H1 (cell line): Measurements from ENCODE around the gene NIPAL1. TPM values are rescaled to one million over a fixed set of nuclear protein-coding genes. Genes with fewer than 3 reads are reported as not detected.

ENCODE experiments used
- CTCF ChIA-PET: fragments of 300-600 bp; sonication (Branson Sonifier 250); formaldehyde crosslinking; loops from one replicate; lab custom pipeline; 2021; ENCODE audit not compliant: partially characterized antibody; lab: Charles Lee
- POLR2A ChIA-PET: fragments of 300-600 bp; sonication (Branson Sonifier 250); formaldehyde crosslinking; loops from one replicate; lab custom pipeline; 2021; ENCODE audit warnings: inconsistent platforms; ENCODE audit not compliant: partially characterized antibody; lab: Charles Lee
- DNase-seq, 2 experiments: peaks; one replicate each; pipeline versions ENCODE4 v3.0.0 to v3.0.0-alpha.2; 2010 to 2022; ENCODE audit warnings: low spot score in 2 of 2, low read depth in 1 of 2, mixed read lengths in 1 of 2
- FAIRE-seq: peaks from 2 replicates; lab custom pipeline; 2011; peaks lifted over from hg19 to GRCh38; lab: Jason Lieb, UNC
- H2AFZ ChIP-seq: 2 replicates; pipeline ENCODE4 v1.8.1; 2012; ENCODE audit warnings: low read length, inconsistent platforms
- H2AK5ac ChIP-seq: 2 replicates; pipeline ENCODE4 v1.6.1; 2013; ENCODE audit warnings: low read depth, low read length
- H2BK120ac ChIP-seq: replicated peaks from 2 replicates; pipeline ENCODE3; 2013; ENCODE audit warnings: low read depth, low read length, inconsistent platforms
- H2BK12ac ChIP-seq: 2 replicates; pipeline ENCODE4 v1.6.1; 2013; ENCODE audit warnings: low read depth, low read length
- H2BK15ac ChIP-seq: 2 replicates; pipeline ENCODE4 v1.6.1; 2013; ENCODE audit warnings: low read length
- H2BK20ac ChIP-seq: 2 replicates; pipeline ENCODE4 v1.6.1; 2013; ENCODE audit warnings: low read length
- H2BK5ac ChIP-seq: 2 replicates; pipeline ENCODE4 v1.6.1; 2013; ENCODE audit warnings: low read depth, low read length
- H3K14ac ChIP-seq: 2 replicates; pipeline ENCODE4 v1.6.1; 2013; ENCODE audit warnings: inconsistent platforms; ENCODE audit not compliant: insufficient read length
- H3K18ac ChIP-seq: 2 replicates; pipeline ENCODE4 v1.6.1; 2013; ENCODE audit warnings: low read length; ENCODE audit errors: extremely low read depth
- H3K23ac ChIP-seq: 2 replicates; pipeline ENCODE4 v1.6.1; 2013; ENCODE audit warnings: inconsistent platforms; ENCODE audit not compliant: insufficient read length
- H3K23me2 ChIP-seq: 2 replicates; pipeline ENCODE4 v1.6.1; 2013; ENCODE audit warnings: low read depth, low read length
- H3K27ac ChIP-seq: 2 replicates; pipeline ENCODE4 v1.6.1; 2011; ENCODE audit warnings: low read depth, low read length, inconsistent platforms
- H3K27me3 ChIP-seq, 4 experiments: replicated peaks in 1 of 4; 1 replicate in 1 of 4; 2 replicates in 3 of 4; pipeline versions ENCODE4 v1.6.1 to v1.8.1; 2011 to 2013; ENCODE audit warnings: low read length in 3 of 4, mild to moderate bottlenecking in 3 of 4, inconsistent platforms in 2 of 4, mixed read lengths in 2 of 4, moderate library complexity in 1 of 4; ENCODE audit not compliant: control insufficient read depth in 3 of 4, insufficient read depth in 3 of 4; ENCODE audit errors: extremely low read depth in 1 of 4
- H3K36me3 ChIP-seq, 4 experiments: 2 replicates each; pipeline versions ENCODE4 v1.6.1 to v1.8.1; 2011 to 2013; ENCODE audit warnings: mild to moderate bottlenecking in 4 of 4, low read length in 3 of 4, moderate library complexity in 2 of 4, control low read depth in 1 of 4, inconsistent platforms in 1 of 4; ENCODE audit not compliant: insufficient read depth in 4 of 4, control insufficient read depth in 2 of 4
- H3K4ac ChIP-seq: replicated peaks from 2 replicates; pipeline ENCODE3; 2013; ENCODE audit warnings: low read length, low read depth, mixed read lengths, inconsistent platforms; ENCODE audit not compliant: insufficient read length
- H3K4me1 ChIP-seq, 4 experiments: replicated peaks in 1 of 4; 1 replicate in 1 of 4; 2 replicates in 3 of 4; pipeline versions ENCODE4 v1.6.1 to v1.8.1; 2011 to 2013; ENCODE audit warnings: low read length in 3 of 4, inconsistent platforms in 2 of 4, mixed read lengths in 1 of 4; ENCODE audit not compliant: insufficient read depth in 4 of 4, control insufficient read depth in 3 of 4
- H3K4me2 ChIP-seq, 2 experiments: 2 replicates each; pipeline versions ENCODE4 v1.6.1 to v1.8.1; 2011 to 2013; ENCODE audit warnings: low read depth in 2 of 2, low read length in 2 of 2, control low read depth in 1 of 2, inconsistent platforms in 1 of 2, mild to moderate bottlenecking in 1 of 2; ENCODE audit not compliant: insufficient read depth in 1 of 2
- H3K4me3 ChIP-seq, 4 experiments: fragments of 200-600, 300-600 bp in 1 of 4; sonication (generic), shearing (Covaris generic), sonication (Bioruptor Twin) in 1 of 4; 2 replicates each; pipeline versions ENCODE4 v1.5.1 to v1.8.1; 2011 to 2016; ENCODE audit warnings: low read length in 4 of 4, low read depth in 3 of 4, control low read depth in 2 of 4, inconsistent platforms in 2 of 4, mild to moderate bottlenecking in 2 of 4, mixed read lengths in 1 of 4, moderate library complexity in 1 of 4; ENCODE audit not compliant: insufficient read depth in 2 of 4; ENCODE audit errors: extremely low read depth in 1 of 4
- H3K56ac ChIP-seq: replicated peaks from 2 replicates; pipeline ENCODE3; 2013; ENCODE audit warnings: low read depth, mild to moderate bottlenecking, mixed read lengths, low read length, inconsistent platforms; ENCODE audit not compliant: insufficient read length
- H3K79me1 ChIP-seq: 2 replicates; pipeline ENCODE4 v1.6.1; 2013; ENCODE audit warnings: low read depth, low read length, control low read depth
- H3K79me2 ChIP-seq, 2 experiments: 2 replicates each; pipeline versions ENCODE4 v1.6.1 to v1.8.1; 2012 to 2013; ENCODE audit warnings: low read length in 2 of 2, mild to moderate bottlenecking in 2 of 2, inconsistent platforms in 1 of 2; ENCODE audit not compliant: insufficient read depth in 2 of 2, control insufficient read depth in 1 of 2
- H3K9ac ChIP-seq, 4 experiments: replicated peaks in 1 of 4; 1 replicate in 1 of 4; 2 replicates in 3 of 4; pipeline versions ENCODE4 v1.6.1 to v1.8.1; 2011 to 2013; ENCODE audit warnings: low read depth in 3 of 4, low read length in 3 of 4, control low read depth in 2 of 4, mild to moderate bottlenecking in 2 of 4, moderate library complexity in 2 of 4, inconsistent platforms in 1 of 4; ENCODE audit errors: extremely low read depth in 1 of 4
- H3K9me3 ChIP-seq, 2 experiments: 2 replicates each; pipeline versions ENCODE4 v1.6.1 to v1.8.1; 2012 to 2013; ENCODE audit warnings: mild to moderate bottlenecking in 2 of 2, moderate library complexity in 2 of 2, control low read depth in 1 of 2, inconsistent platforms in 1 of 2, low read depth in 1 of 2, low read length in 1 of 2, mixed read lengths in 1 of 2; ENCODE audit not compliant: insufficient read depth in 2 of 2
- H4K20me1 ChIP-seq, 2 experiments: replicated peaks in 1 of 2; 2 replicates each; pipeline versions ENCODE3 to v1.8.1; 2011 to 2013; ENCODE audit warnings: inconsistent platforms in 2 of 2, low read length in 2 of 2, mild to moderate bottlenecking in 1 of 2; ENCODE audit not compliant: insufficient read depth in 2 of 2, control insufficient read depth in 1 of 2
- H4K5ac ChIP-seq: 2 replicates; pipeline ENCODE4 v1.6.1; 2013; ENCODE audit warnings: low read length, low read depth, mixed read lengths, inconsistent platforms; ENCODE audit not compliant: insufficient read length
- H4K8ac ChIP-seq: 2 replicates; pipeline ENCODE4 v1.8.0; 2013; ENCODE audit warnings: mild to moderate bottlenecking, moderate library complexity, low read length, inconsistent platforms; ENCODE audit not compliant: insufficient read depth; ENCODE audit errors: extremely low read depth
- H4K91ac ChIP-seq: replicated peaks from 2 replicates; pipeline ENCODE3; 2013; ENCODE audit warnings: low read length, mixed read lengths, inconsistent platforms; ENCODE audit not compliant: insufficient read length
- ASH2L ChIP-seq: fragments of 200-600, 300-600 bp; sonication (generic); IDR thresholded peaks from one replicate; pipeline ENCODE4 v1.7.1; 2017; ENCODE audit warnings: low read length
- CBX5 ChIP-seq: fragments of 300-800, 300-1000 bp; sonication (generic); IDR thresholded peaks from 2 replicates; pipeline ENCODE4 v1.7.1; 2016; ENCODE audit warnings: antibody characterized with exemption, low read length, low read depth
- CEBPB ChIP-seq: IDR thresholded peaks from 2 replicates; pipeline ENCODE4 v1.6.1; 2012; ENCODE audit warnings: low read depth, low read length
- CHD1 ChIP-seq: IDR thresholded peaks from 2 replicates; pipeline ENCODE4 v1.6.1; 2012; ENCODE audit warnings: low read depth, low read length, improper control_type of control experiment
- CTCF ChIP-seq, 3 experiments: IDR thresholded peaks; 1 replicate in 2 of 3; 2 replicates in 1 of 3; pipeline versions ENCODE4 v1.5.1 to v1.6.1; 2011; ENCODE audit warnings: low read length in 3 of 3, mild to moderate bottlenecking in 3 of 3, inconsistent platforms in 2 of 3, low read depth in 1 of 3, moderate library complexity in 1 of 3; ENCODE audit not compliant: insufficient read depth in 1 of 3; ENCODE audit errors: control extremely low read depth in 1 of 3
- EP300 ChIP-seq, 2 experiments: IDR thresholded peaks; 1 replicate in 1 of 2; 2 replicates in 1 of 2; pipeline ENCODE4 v1.6.1; 2011 to 2012; ENCODE audit warnings: low read depth in 2 of 2, low read length in 2 of 2, mild to moderate bottlenecking in 2 of 2, borderline replicate concordance in 1 of 2, inconsistent platforms in 1 of 2, moderate library complexity in 1 of 2
- MAFK ChIP-seq: IDR thresholded peaks from 2 replicates; pipeline ENCODE4 v1.6.1; 2012; ENCODE audit warnings: low read depth, mild to moderate bottlenecking, improper control_type of control experiment, low read length
- RXRA ChIP-seq: IDR thresholded peaks from 2 replicates; pipeline ENCODE4 v1.6.1; 2011; ENCODE audit warnings: low read depth, mild to moderate bottlenecking, low read length, moderate library complexity; ENCODE audit not compliant: insufficient read depth
- SIX5 ChIP-seq: IDR thresholded peaks from 2 replicates; pipeline ENCODE4 v1.6.1; 2011; ENCODE audit warnings: mild to moderate bottlenecking, low read depth, low read length
- SP2 ChIP-seq: IDR thresholded peaks from 2 replicates; pipeline ENCODE4 v1.6.1; 2012; ENCODE audit warnings: mild to moderate bottlenecking, low read length, inconsistent platforms
- YY1 ChIP-seq: IDR thresholded peaks from 2 replicates; pipeline ENCODE4 v1.6.1; 2011; ENCODE audit warnings: low read depth, mild to moderate bottlenecking, low read length
- WGBS, 2 experiments: shearing (Covaris generic) in 1 of 2; methylation state at CpG; one replicate each; pipeline versions ENCODE4 v1.1.6 to v1.1.7; 2013 to 2015; ENCODE audit warnings: low lambda C conversion rate in 2 of 2, mixed read lengths in 2 of 2, inconsistent platforms in 1 of 2, low coverage in 1 of 2, missing lambda C conversion rate in 1 of 2; ENCODE audit not compliant: insufficient replicate concordance in 2 of 2, insufficient coverage in 1 of 2, insufficient read length in 1 of 2; ENCODE audit errors: extremely low coverage in 1 of 2, missing lambda C conversion rate in 1 of 2; 5-methylcytosine and 5-hydroxymethylcytosine counted together
- polyA plus RNA-seq, 7 experiments: library from polyadenylated mRNA; depleted of rRNA in 3 of 7; stranded (reverse) in 5 of 7; unstranded in 2 of 7; fragments of >200 nt in 5 of 7; fragments of 200-250 nt in 2 of 7; gene quantifications; 1 replicate in 5 of 7; 2 replicates in 1 of 7; 4 replicates in 1 of 7; pipeline versions ENCODE4 v1.2.1 to v1.2.3, GENCODE V29; 2011 to 2013; ENCODE audit warnings: missing spikeins in 2 of 7, mixed read lengths in 2 of 7
- total RNA-seq: library from RNA; stranded (reverse); fragmentation: NEBNext Ultra II Directional; extraction: Animal tissue kit (Norgen Biotek cat#: 25700); gene quantifications from 2 replicates; pipeline ENCODE4 v1.2.1, GENCODE V29; 2021
- TF ChIP-seq, protein P1 (sequence below): IDR thresholded peaks from 2 replicates; pipeline ENCODE4 v1.6.1; 2012; ENCODE audit warnings: inconsistent platforms

NIPAL1 gene
- total and polyA plus RNA-seq, 2 of the 8 experiments (the other 6 are each of a cell fraction or from before 2014, with no cell fraction given) = 1.4 to 4.9 TPM

GRCh38 chr4:48082956-48083355, 66.4 kb downstream of the NIPAL1 start:
- Histone ChIP-seq H2BK20ac (no peak overlapping the region), H2BK5ac (no peak overlapping the region), H3K23me2 (no peaks in the 10 kb centered on the region), H4K91ac (no peak overlapping the region), H3K27ac (no peak overlapping the region), H3K4ac (no peak overlapping the region), H3K56ac (no peak overlapping the region), H4K5ac (no peak overlapping the region), H2BK12ac (no peak overlapping the region), H3K4me3 (no peak overlapping the region), H3K14ac (no peak overlapping the region), H2AFZ (peak overlapping the region; percentile 76; the same call in 1 of the 2 replicates), H3K4me2 (no peak overlapping the region), H2BK15ac (no peak overlapping the region), H2AK5ac (no peak overlapping the region), H3K79me1 (no peaks in the 10 kb centered on the region), H3K4me1 (no peaks in the 10 kb centered on the region), H3K23ac (no peak overlapping the region), H3K18ac (no peak overlapping the region), H3K9me3 (no peaks in the 10 kb centered on the region), H2BK120ac (no peak overlapping the region), H3K27me3 (no peaks in the 10 kb centered on the region), H3K9ac (no peak overlapping the region), H3K79me2 (no peaks in the 10 kb centered on the region), H3K36me3 (no peaks in the 10 kb centered on the region), H4K8ac (no peak overlapping the region), H4K20me1 (no peaks in the 10 kb centered on the region)
- ChIA-PET POLR2A (no interaction called here), CTCF (interaction anchor here (0.9 to 2.7 kb wide), 6 partner anchors 9 to 78 kb away, joined by 3 to 15 read pairs (median 5); no protein-coding TSS in a partner anchor)
- WGBS, 2 experiments = 62% methylated on average over 2 of the region's 2 CpGs; no CpG with 5 or more reads in 1 of the 2 experiments
- no peak for DNase-seq
- FAIRE-seq = no peak
- TF ChIP-seq, protein P1, sequence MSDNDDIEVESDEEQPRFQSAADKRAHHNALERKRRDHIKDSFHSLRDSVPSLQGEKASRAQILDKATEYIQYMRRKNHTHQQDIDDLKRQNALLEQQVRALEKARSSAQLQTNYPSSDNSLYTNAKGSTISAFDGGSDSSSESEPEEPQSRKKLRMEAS = no peak
- TF ChIP-seq SIX5 (no peak), SP2 (no peak), EP300 (IDR thresholded peaks at IDR 0.05; ENCODE audit: borderline replicate concordance in 1 of 2, low read depth in 2 of 2, low read length in 2 of 2) (no peak), MAFK (no peak), CBX5 (no peak), RXRA (no peak), CEBPB (no peak), CHD1 (no peak), ASH2L (no peak), YY1 (no peak), CTCF (IDR thresholded peaks at IDR 0.05; ENCODE audit: control extremely low read depth in 1 of 3, insufficient read depth in 1 of 3, low read depth in 1 of 3, low read length in 3 of 3) (peak; percentile 20 to 53 (median 27); a peak in 3 of 4 replicates)
